Astrocyte (in vitro differentiated cells and primary cell): Measurements from ENCODE around the gene SLC25A22. TPM values are rescaled to one million over a fixed set of nuclear protein-coding genes. Genes with fewer than 3 reads are reported as not detected.

Experiments
- DNase-seq: peaks from one replicate; pipeline ENCODE4 v3.0.0-alpha.2; 2010; ENCODE audit warnings: low read depth
- FAIRE-seq: peaks from 2 replicates; lab custom pipeline; 2011; peaks lifted over from hg19 to GRCh38; lab: Jason Lieb, UNC
- H2AFZ ChIP-seq: 2 replicates; pipeline ENCODE4 v1.6.0; 2012; ENCODE audit warnings: low read depth, low read length, inconsistent platforms
- H3K27ac ChIP-seq: 2 replicates; pipeline ENCODE4 v1.5.1; 2011; ENCODE audit warnings: low read depth, low read length, inconsistent platforms
- H3K27me3 ChIP-seq: 2 replicates; pipeline ENCODE4 v1.6.0; 2011; ENCODE audit warnings: low read length, inconsistent platforms; ENCODE audit not compliant: insufficient read depth
- H3K36me3 ChIP-seq: 2 replicates; pipeline ENCODE4 v1.5.1; 2011; ENCODE audit warnings: low read length, inconsistent platforms; ENCODE audit not compliant: insufficient read depth
- H3K4me1 ChIP-seq: 2 replicates; pipeline ENCODE4 v1.5.1; 2011; ENCODE audit warnings: low read length, inconsistent platforms; ENCODE audit not compliant: insufficient read depth
- H3K4me2 ChIP-seq: 2 replicates; pipeline ENCODE4 v1.6.0; 2012; ENCODE audit warnings: low read length, inconsistent platforms
- H3K4me3 ChIP-seq: 2 replicates; pipeline ENCODE4 v1.5.1; 2011; ENCODE audit warnings: low read depth, mild to moderate bottlenecking, low read length, inconsistent platforms; ENCODE audit not compliant: insufficient read depth
- H3K79me2 ChIP-seq: 2 replicates; pipeline ENCODE4 v1.6.0; 2012; ENCODE audit warnings: mild to moderate bottlenecking, low read length, inconsistent platforms; ENCODE audit not compliant: insufficient read depth
- H3K9ac ChIP-seq: 2 replicates; pipeline ENCODE4 v1.6.0; 2012; ENCODE audit warnings: mild to moderate bottlenecking, low read length, inconsistent platforms
- H3K9me3 ChIP-seq: 2 replicates; pipeline ENCODE4 v1.5.1; 2012; ENCODE audit warnings: low read depth, mild to moderate bottlenecking, low read length, inconsistent platforms; ENCODE audit not compliant: insufficient read depth
- H4K20me1 ChIP-seq: 2 replicates; pipeline ENCODE4 v1.6.0; 2012; ENCODE audit warnings: low read length, inconsistent platforms; ENCODE audit not compliant: insufficient read depth
- H3K27ac Mint-ChIP-seq: one replicate; pipeline ENCODE4 v1.8.0; 2021; ENCODE audit warnings: mild to moderate bottlenecking, mixed read lengths; ENCODE audit not compliant: unreplicated experiment
- H3K27me3 Mint-ChIP-seq: one replicate; pipeline ENCODE4 v1.8.0; 2021; ENCODE audit warnings: low read depth, mixed read lengths; ENCODE audit not compliant: unreplicated experiment
- H3K36me3 Mint-ChIP-seq: one replicate; pipeline ENCODE4 v1.8.0; 2021; ENCODE audit warnings: low read depth, mixed read lengths; ENCODE audit not compliant: unreplicated experiment
- H3K4me1 Mint-ChIP-seq: one replicate; pipeline ENCODE4 v1.8.0; 2021; ENCODE audit warnings: low read depth, mixed read lengths; ENCODE audit not compliant: unreplicated experiment
- H3K4me3 Mint-ChIP-seq: one replicate; pipeline ENCODE4 v1.8.0; 2021; ENCODE audit warnings: mild to moderate bottlenecking, moderate library complexity, mixed read lengths; ENCODE audit not compliant: unreplicated experiment
- H3K9me3 Mint-ChIP-seq: one replicate; pipeline ENCODE4 v1.8.0; 2021; ENCODE audit warnings: mild to moderate bottlenecking, mixed read lengths; ENCODE audit not compliant: unreplicated experiment
- EZH2 ChIP-seq: IDR thresholded peaks from 2 replicates; pipeline ENCODE4 v1.6.1; 2012; ENCODE audit warnings: mild to moderate bottlenecking, low read length, inconsistent platforms; ENCODE audit not compliant: insufficient read depth
- total RNA-seq: library from RNA; stranded (reverse); gene quantifications from 2 replicates; pipeline ENCODE4 v1.2.1, GENCODE V29; 2021
- TF ChIP-seq, protein P1 (sequence below): IDR thresholded peaks from 2 replicates; pipeline ENCODE4 v1.5.1; 2011; ENCODE audit warnings: low read depth, mild to moderate bottlenecking, inconsistent platforms, low read length, moderate library complexity; ENCODE audit not compliant: insufficient read depth

SLC25A22 gene
- total RNA-seq, 1 donor from 2014 or later: 21.4 TPM

DNA sequence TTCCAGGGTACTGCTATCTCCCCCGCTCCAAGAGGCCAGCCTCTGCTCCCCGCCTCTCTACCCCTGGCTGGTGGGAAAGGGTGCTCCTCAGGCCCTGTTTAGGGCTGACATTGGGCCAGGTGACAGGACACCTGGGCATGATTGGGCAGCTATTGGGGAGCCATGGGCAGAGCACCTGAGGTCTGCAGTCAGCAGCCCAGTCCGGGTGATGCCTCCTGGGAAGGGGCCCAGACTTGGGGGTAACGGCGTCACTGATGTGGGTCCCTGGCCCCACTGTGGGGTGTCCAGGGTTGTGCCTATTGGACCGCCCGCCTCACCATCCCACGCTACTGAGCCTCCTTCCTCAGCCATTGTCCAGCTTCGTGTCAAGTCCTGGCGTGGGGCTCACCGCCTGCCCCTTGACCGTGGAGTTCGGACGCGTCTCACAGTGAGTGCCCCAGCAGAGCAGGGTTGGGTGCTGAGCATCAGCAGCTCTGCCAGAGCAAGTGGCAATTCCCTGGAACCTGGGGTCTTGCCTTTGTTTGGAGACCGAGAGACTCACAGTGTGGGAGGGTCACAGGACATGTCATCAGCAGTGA, 18.0 kb downstream of the SLC25A22 start:
- no peaks in the 10 kb centered on the region for H3K9me3 ChIP-seq

GRCh38 chr11:778976-779954, 18.8 kb downstream of the SLC25A22 start:
- DNase-seq (no peak), FAIRE-seq (no peak)
- Histone ChIP-seq H3K27me3 (no peaks in the 10 kb centered on the region), H2AFZ (no peak overlapping the region), H3K79me2 (peaks cover 60% of the 10 kb centered on the region), H3K27ac (no peak overlapping the region), H3K9ac (no peak overlapping the region), H3K4me3 (no peak overlapping the region), H3K9me3 (no peaks in the 10 kb centered on the region), H3K4me1 (peaks cover 35% of the 10 kb centered on the region), H4K20me1 (peaks cover 62% of the 10 kb centered on the region), H3K36me3 (no peaks in the 10 kb centered on the region), H3K4me2 (no peak overlapping the region)
- Mint-ChIP-seq H3K9me3 (no peaks in the 10 kb centered on the region), H3K27me3 (no peaks in the 10 kb centered on the region), H3K36me3 (peaks cover 4% of the 10 kb centered on the region), H3K4me3 (peak overlapping the region; percentile 54), H3K4me1 (peaks cover 15% of the 10 kb centered on the region), H3K27ac (no peak overlapping the region)
- TF ChIP-seq, protein P1, sequence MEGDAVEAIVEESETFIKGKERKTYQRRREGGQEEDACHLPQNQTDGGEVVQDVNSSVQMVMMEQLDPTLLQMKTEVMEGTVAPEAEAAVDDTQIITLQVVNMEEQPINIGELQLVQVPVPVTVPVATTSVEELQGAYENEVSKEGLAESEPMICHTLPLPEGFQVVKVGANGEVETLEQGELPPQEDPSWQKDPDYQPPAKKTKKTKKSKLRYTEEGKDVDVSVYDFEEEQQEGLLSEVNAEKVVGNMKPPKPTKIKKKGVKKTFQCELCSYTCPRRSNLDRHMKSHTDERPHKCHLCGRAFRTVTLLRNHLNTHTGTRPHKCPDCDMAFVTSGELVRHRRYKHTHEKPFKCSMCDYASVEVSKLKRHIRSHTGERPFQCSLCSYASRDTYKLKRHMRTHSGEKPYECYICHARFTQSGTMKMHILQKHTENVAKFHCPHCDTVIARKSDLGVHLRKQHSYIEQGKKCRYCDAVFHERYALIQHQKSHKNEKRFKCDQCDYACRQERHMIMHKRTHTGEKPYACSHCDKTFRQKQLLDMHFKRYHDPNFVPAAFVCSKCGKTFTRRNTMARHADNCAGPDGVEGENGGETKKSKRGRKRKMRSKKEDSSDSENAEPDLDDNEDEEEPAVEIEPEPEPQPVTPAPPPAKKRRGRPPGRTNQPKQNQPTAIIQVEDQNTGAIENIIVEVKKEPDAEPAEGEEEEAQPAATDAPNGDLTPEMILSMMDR: no peak
- no peak for TF ChIP-seq EZH2

More for the DNA sequence above, 18.0 kb downstream of the SLC25A22 start:
- H3K9me3 Mint-ChIP-seq: no peaks in the 10 kb centered on the region
- FAIRE-seq: no peak
- H3K79me2 ChIP-seq: peaks cover 52% of the 10 kb centered on the region
- no peaks in the 10 kb centered on the region for H3K27me3 ChIP-seq
- H3K4me3 Mint-ChIP-seq: no peak overlapping the region
- H3K36me3 Mint-ChIP-seq: peaks cover 4% of the 10 kb centered on the region
- no peak overlapping the region for H2AFZ ChIP-seq
- no peak overlapping the region for H3K9ac ChIP-seq
- H3K4me1 Mint-ChIP-seq: peaks cover 15% of the 10 kb centered on the region
- DNase-seq: no peak
- H3K4me2 ChIP-seq: no peak overlapping the region
- H3K4me3 ChIP-seq: no peak overlapping the region
- H3K27ac ChIP-seq: no peak overlapping the region
- H3K27ac Mint-ChIP-seq: no peak overlapping the region
- TF ChIP-seq, protein P1: no peak
- no peak for TF ChIP-seq EZH2
- H3K36me3 ChIP-seq: no peaks in the 10 kb centered on the region
- H3K4me1 ChIP-seq: peaks cover 31% of the 10 kb centered on the region
- H3K27me3 Mint-ChIP-seq: no peaks in the 10 kb centered on the region
- peaks cover 54% of the 10 kb centered on the region for H4K20me1 ChIP-seq
